Right atrium auricular region (tissue), 2 donors: Measurements from ENCODE around the gene SRP19. TPM values are rescaled to one million over a fixed set of nuclear protein-coding genes. Genes with fewer than 3 reads are reported as not detected.

Experiments used
- DNase-seq: peaks from one replicate; pipeline ENCODE4 v3.0.0-alpha.2; 2019; ENCODE audit warnings: low spot score
- H3K27ac ChIP-seq, 2 donors: fragments of 200-600 bp; sonication (generic); 1 replicate in 1 of 2; 2 replicates in 1 of 2; pipeline ENCODE4 v1.5.1; 2016 to 2019
- H3K27me3 ChIP-seq, 2 donors: fragments of 200-600 bp; sonication (generic); one replicate each; pipeline versions ENCODE4 v1.5.1 to v1.6.0; 2017 to 2019
- H3K36me3 ChIP-seq: fragments of 200-600 bp; sonication (generic); one replicate; pipeline ENCODE4 v1.5.1; 2016
- H3K4me1 ChIP-seq, 2 donors: fragments of 200-600 bp; sonication (generic); one replicate each; pipeline versions ENCODE4 v1.5.1 to v1.6.0; 2017 to 2019
- H3K4me3 ChIP-seq, 2 donors: fragments of 200-600 bp; sonication (generic); 1 replicate in 1 of 2; 2 replicates in 1 of 2; pipeline ENCODE4 v1.5.1; 2017 to 2019; ENCODE audit warnings: mild to moderate bottlenecking in 1 of 2, moderate library complexity in 1 of 2
- H3K9me3 ChIP-seq, 2 donors: fragments of 200-600 bp; sonication (generic); one replicate each; pipeline ENCODE4 v1.5.1; 2019
- total RNA-seq, 2 donors: library from RNA; depleted of rRNA; stranded (reverse); fragments of >200 nt; gene quantifications; one replicate each; pipeline ENCODE4 v1.1.0, GENCODE V29; 2016
- TF ChIP-seq, protein P1 (sequence below), 2 donors: fragments of 200-600 bp; sonication (generic); IDR thresholded peaks; one replicate each; pipeline ENCODE4 v1.5.1; 2019; ENCODE audit warnings: antibody characterized with exemption in 2 of 2

The SRP19 gene
- total RNA-seq, result 10 to 100 TPM; 48.0 to 57.7 TPM

DNA sequence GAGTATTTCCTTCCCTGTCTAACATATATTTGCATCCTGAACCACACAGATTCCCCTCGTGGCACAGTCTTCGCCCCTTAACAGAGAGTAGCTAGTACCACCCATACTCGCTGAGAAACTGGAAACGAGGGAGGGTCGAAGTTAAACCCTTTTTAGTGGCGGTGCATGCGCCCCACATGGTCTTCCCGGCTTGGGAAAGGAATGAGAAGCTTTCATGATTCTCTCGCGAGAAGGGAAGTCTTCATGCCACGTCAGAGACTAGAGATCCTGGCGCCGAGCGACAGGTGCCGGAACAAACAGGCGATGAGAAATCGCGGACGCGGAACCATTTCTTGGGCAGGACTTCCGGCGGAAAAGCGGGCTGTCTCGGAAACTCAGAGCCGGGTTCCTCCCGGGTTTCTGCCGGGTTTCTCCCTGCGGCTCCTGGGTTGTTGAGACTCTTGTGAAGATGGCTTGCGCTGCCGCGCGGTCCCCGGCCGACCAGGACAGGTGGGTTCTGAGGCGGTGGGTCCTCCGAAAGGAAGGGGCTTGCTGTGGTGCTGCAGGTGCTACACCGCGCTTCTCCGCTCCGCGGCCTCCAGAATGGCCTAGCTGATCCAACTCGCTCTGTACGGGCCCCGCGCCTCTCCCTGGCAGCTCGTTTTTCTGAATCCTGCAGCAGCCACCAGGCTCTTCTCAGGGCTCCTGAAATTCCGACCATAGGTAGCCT is at the start of gene SRP19:
TSS of gene SRP19 (plus strand) at position 359 of the 709 bp plus-strand sequence. CDS start at position 449, 90 bp downstream.
- Histone ChIP-seq H3K36me3 (peaks cover 20% of the 10 kb centered on the region), H3K4me1 (peaks cover 0 to 33% of the 10 kb centered on the region in 2 donors), H3K27ac (peak within 1 kb of the TSS; percentile 79 to 87), H3K4me3 (peak within 1 kb of the TSS; percentile 83 to 85), H3K9me3 (no peaks in the 10 kb centered on the region), H3K27me3 (no peaks in the 10 kb centered on the region)
- DNase-seq, result peak; percentile 97
- TF ChIP-seq, protein P1, sequence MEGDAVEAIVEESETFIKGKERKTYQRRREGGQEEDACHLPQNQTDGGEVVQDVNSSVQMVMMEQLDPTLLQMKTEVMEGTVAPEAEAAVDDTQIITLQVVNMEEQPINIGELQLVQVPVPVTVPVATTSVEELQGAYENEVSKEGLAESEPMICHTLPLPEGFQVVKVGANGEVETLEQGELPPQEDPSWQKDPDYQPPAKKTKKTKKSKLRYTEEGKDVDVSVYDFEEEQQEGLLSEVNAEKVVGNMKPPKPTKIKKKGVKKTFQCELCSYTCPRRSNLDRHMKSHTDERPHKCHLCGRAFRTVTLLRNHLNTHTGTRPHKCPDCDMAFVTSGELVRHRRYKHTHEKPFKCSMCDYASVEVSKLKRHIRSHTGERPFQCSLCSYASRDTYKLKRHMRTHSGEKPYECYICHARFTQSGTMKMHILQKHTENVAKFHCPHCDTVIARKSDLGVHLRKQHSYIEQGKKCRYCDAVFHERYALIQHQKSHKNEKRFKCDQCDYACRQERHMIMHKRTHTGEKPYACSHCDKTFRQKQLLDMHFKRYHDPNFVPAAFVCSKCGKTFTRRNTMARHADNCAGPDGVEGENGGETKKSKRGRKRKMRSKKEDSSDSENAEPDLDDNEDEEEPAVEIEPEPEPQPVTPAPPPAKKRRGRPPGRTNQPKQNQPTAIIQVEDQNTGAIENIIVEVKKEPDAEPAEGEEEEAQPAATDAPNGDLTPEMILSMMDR (IDR thresholded peaks at IDR 0.05), result peak in 1 of 2 donors; percentile 9

DNA sequence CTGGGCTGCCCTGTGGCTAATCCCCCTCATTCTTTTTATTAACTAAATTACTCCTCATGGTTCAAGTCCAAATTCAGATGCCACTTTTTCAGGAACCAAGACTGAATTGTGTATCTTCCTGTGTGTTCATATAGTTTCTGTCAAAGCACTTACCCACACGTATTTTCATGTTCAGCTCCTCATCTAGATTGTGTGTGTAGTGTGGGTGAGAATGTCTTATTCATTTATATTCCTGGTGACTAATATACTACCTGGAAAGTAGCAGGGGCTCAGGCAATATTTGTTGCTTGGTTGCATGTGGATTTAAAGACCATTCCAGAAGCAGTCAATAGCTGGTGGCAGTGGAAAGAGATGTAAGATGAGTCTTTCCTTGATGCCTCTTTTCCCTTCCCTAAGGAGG is 48.5 kb upstream of the SRP19 start:
- peaks cover 11% of the 10 kb centered on the region for H3K36me3 ChIP-seq

DNA sequence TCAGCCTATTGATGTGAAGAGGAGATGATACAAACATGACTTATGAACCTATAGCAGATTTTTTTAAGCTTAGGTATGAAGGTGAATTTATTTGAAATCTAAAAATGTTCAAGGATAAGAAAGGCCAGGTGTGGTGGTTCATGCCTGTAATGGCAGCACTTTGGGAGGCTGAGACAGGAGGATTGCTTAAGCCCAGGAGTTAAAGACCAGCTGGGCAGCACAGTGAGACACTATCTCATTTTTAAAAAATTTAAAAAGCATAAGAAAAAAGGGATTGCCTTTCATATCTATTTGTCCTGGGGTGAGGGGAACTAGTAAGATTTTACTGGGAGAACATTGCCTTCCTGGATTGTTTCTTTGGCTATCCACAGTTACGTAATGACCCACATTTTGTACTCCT is 40.8 kb upstream of the SRP19 start:
- DNase-seq, result no peak
- Histone ChIP-seq H3K27me3 (no peaks in the 10 kb centered on the region), H3K9me3 (no peaks in the 10 kb centered on the region), H3K27ac (no peak overlapping the region), H3K4me3 (no peak overlapping the region), H3K4me1 (no peaks in the 10 kb centered on the region), H3K36me3 (peaks cover 43% of the 10 kb centered on the region)
- TF ChIP-seq, protein P1 (IDR thresholded peaks at IDR 0.05), result no peak

More for the DNA sequence above, 48.5 kb upstream of the SRP19 start:
- TF ChIP-seq, protein P1 (IDR thresholded peaks at IDR 0.05), result no peak
- Histone ChIP-seq H3K4me1 (no peaks in the 10 kb centered on the region), H3K27me3 (no peaks in the 10 kb centered on the region), H3K27ac (no peak overlapping the region), H3K4me3 (no peak overlapping the region), H3K9me3 (no peaks in the 10 kb centered on the region)
- no peak for DNase-seq

DNA sequence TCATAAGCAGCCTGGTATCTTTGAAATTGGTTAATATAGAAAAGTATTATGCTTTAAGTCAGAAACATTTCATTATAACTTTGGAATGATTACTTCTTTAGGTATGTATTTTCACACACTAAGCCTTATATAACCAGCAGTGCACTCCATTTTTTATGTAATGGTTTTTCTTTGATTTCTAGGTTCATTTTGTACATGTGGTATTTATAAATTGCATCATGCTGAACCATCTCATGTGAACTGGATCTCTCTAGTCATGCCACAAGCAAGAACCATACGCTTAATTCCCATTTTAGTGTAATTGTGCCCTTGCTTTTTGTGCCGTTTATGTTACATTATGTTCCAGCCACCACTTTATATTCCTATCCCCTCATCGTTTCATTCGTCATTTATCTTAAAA is 38.6 kb upstream of the SRP19 start:
- TF ChIP-seq, protein P1 (IDR thresholded peaks at IDR 0.05), result no peak
- H3K4me3 ChIP-seq, result no peak overlapping the region
- no peak for DNase-seq
- peaks cover 38% of the 10 kb centered on the region for H3K36me3 ChIP-seq
- no peaks in the 10 kb centered on the region for H3K9me3 ChIP-seq
- no peaks in the 10 kb centered on the region for H3K4me1 ChIP-seq
- H3K27me3 ChIP-seq, result no peaks in the 10 kb centered on the region
- H3K27ac ChIP-seq, result no peak overlapping the region

DNA sequence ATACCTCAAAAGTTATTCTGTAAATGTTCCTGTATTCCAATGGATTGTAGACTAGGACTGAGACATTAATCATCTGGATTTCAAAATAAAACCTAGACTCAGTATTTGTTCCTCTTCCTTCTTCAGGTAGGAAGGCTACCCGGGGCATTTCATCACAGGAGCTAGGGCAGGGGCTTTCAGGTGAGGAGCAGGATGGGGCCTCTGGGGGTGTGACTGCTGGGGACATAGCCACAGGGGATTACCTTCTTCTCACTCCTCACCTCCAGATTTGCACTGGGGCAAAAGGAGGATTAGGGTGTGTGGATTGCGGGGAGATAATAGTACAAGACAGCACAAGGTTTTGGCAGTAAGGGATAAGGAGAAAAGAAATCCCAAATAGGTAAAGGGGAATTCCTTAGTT is 37.9 kb upstream of the SRP19 start:
- no peak for DNase-seq

More for the DNA sequence above, 37.9 kb upstream of the SRP19 start:
- Histone ChIP-seq H3K27ac (no peak overlapping the region), H3K9me3 (no peaks in the 10 kb centered on the region), H3K4me1 (no peaks in the 10 kb centered on the region), H3K27me3 (no peaks in the 10 kb centered on the region), H3K36me3 (peaks cover 45% of the 10 kb centered on the region), H3K4me3 (no peak overlapping the region)
- TF ChIP-seq, protein P1 (IDR thresholded peaks at IDR 0.05), result no peak
